Sigmoid colon (tissue), 7 donors: ENCODE data around the gene RSPH6A. TPM values are rescaled to one million over a fixed set of nuclear protein-coding genes. Genes with fewer than 3 reads are reported as not detected.

ENCODE experiments used
- DNase-seq: peaks from one replicate; pipeline ENCODE4 v3.0.0-alpha.2; 2019
- H3K27ac ChIP-seq, 4 donors: fragments of 200-600 bp; sonication (generic); one replicate each; pipeline ENCODE4 v1.5.1; 2016 to 2019; ENCODE audit warnings: mild to moderate bottlenecking in 1 of 4
- H3K27me3 ChIP-seq, 3 donors: fragments of 200-600 bp; sonication (generic); one replicate each; pipeline ENCODE4 v1.5.1; 2019; ENCODE audit warnings: mild to moderate bottlenecking in 1 of 3
- H3K36me3 ChIP-seq, 4 donors: fragments of 200-600 bp; sonication (generic); one replicate each; pipeline ENCODE4 v1.5.1; 2016 to 2019
- H3K4me1 ChIP-seq, 4 donors: fragments of 200-600 bp; sonication (generic); one replicate each; pipeline ENCODE4 v1.5.1; 2017 to 2019
- H3K4me3 ChIP-seq, 4 donors: fragments of 200-600 bp; sonication (generic); one replicate each; pipeline ENCODE4 v1.5.1; 2017 to 2019; ENCODE audit warnings: mild to moderate bottlenecking in 2 of 4, moderate library complexity in 1 of 4
- H3K9me3 ChIP-seq, 4 donors: fragments of 200-600 bp in 3 of 4; sonication (generic) in 3 of 4; one replicate each; pipeline versions ENCODE4 v1.5.1 to v1.6.1; 2013 to 2019
- CTCF ChIP-seq, 4 experiments: fragments of 450-650 bp in 3 of 4; fragments of 200-600 bp in 1 of 4; IDR thresholded peaks; one replicate each; pipeline ENCODE4 v1.5.1; 2016 to 2019; ENCODE audit warnings: antibody characterized with exemption in 4 of 4, mild to moderate bottlenecking in 3 of 4, moderate library complexity in 2 of 4
- EP300 ChIP-seq, 4 donors: sonication (generic); formaldehyde crosslinking; IDR thresholded peaks; one replicate each; pipeline ENCODE4 v1.6.1; 2017; ENCODE audit warnings: antibody characterized with exemption in 4 of 4
- POLR2A ChIP-seq, 2 donors: fragments of 450-650 bp; IDR thresholded peaks; one replicate each; pipeline ENCODE4 v1.6.1; 2016; ENCODE audit warnings: antibody characterized with exemption in 2 of 2, mild to moderate bottlenecking in 2 of 2, moderate library complexity in 2 of 2
- POLR2AphosphoS5 ChIP-seq, 4 donors: sonication (generic); formaldehyde crosslinking; IDR thresholded peaks; one replicate each; pipeline ENCODE4 v1.6.1; 2017; ENCODE audit warnings: antibody characterized with exemption in 4 of 4
- WGBS, 2 donors: extraction: QIAGEN DNeasy Blood & Tissue Kit; methylation state at CpG; one replicate each; pipeline ENCODE4 v1.1.7; 2013; 5-methylcytosine and 5-hydroxymethylcytosine counted together
- intact Hi-C: fragments of 100-400 bp; cut with DNase I; formaldehyde crosslinking; loops from one replicate; pipeline ENCODE4 v1.15.1; 2023
- polyA plus RNA-seq, 3 donors: library from polyadenylated mRNA; stranded (reverse); fragments of 200-250 nt; gene quantifications; one replicate each; pipeline ENCODE4 v1.2.3, GENCODE V29; 2013
- total RNA-seq, 4 donors: library from RNA; depleted of rRNA; stranded (reverse); fragments of >200 nt; gene quantifications; one replicate each; pipeline ENCODE4 v1.1.0, GENCODE V29; 2016
- donor health status: healthy with polysubstance abuse.
- donor health status: Bipolar disorder and iron deficiency.
- donor health status: healthy.

RSPH6A gene
- total and polyA plus RNA-seq, 7 donors, result 0.12 TPM; not detected in 6

- H3K27ac ChIP-seq, result no peak overlapping the region
- H3K4me3 ChIP-seq, result no peak overlapping the region
- H3K36me3 ChIP-seq, result peaks cover 57 to 100% (median 85%) of the 10 kb centered on the region in 4 donors
- H3K27me3 ChIP-seq, result no peaks in the 10 kb centered on the region
- no peak for DNase-seq
- no peaks in the 10 kb centered on the region for H3K9me3 ChIP-seq
- intact Hi-C loops, result no loop called here
- WGBS, 2 donors, result 78 to 92% methylated on average over 7 of the region's 7 CpGs
- TF ChIP-seq POLR2A (IDR thresholded peaks at IDR 0.05), result no peak
- no peak for TF ChIP-seq POLR2AphosphoS5 (IDR thresholded peaks at IDR 0.05)
- TF ChIP-seq EP300 (IDR thresholded peaks at IDR 0.05), result no peak
- TF ChIP-seq CTCF (IDR thresholded peaks at IDR 0.05), result no peak
- H3K4me1 ChIP-seq, result no peaks in the 10 kb centered on the region
Observed at GRCh38 chr19:45834970-45835369, 19.9 kb upstream of the RSPH6A start.

- no peaks in the 10 kb centered on the region for H3K27me3 ChIP-seq
- H3K27ac ChIP-seq, result no peak overlapping the region
- H3K4me3 ChIP-seq, result no peak overlapping the region
- TF ChIP-seq EP300 (IDR thresholded peaks at IDR 0.05) (no peak), POLR2AphosphoS5 (IDR thresholded peaks at IDR 0.05) (no peak), CTCF (IDR thresholded peaks at IDR 0.05) (no peak), POLR2A (IDR thresholded peaks at IDR 0.05) (no peak)
- no peak for DNase-seq
- peaks cover 0 to 6% (median 0%) of the 10 kb centered on the region in 4 donors for H3K4me1 ChIP-seq
- H3K36me3 ChIP-seq, result peaks cover 58 to 100% (median 84%) of the 10 kb centered on the region in 4 donors
- WGBS, 2 donors, result 95 to 96% methylated on average over 16 of the region's 16 CpGs
- intact Hi-C loops, result no loop called here
- no peaks in the 10 kb centered on the region for H3K9me3 ChIP-seq
Observed at GRCh38 chr19:45828945-45829344, 13.8 kb upstream of the RSPH6A start.

GRCh38 chr19:45828523-45828922, 13.4 kb upstream of the RSPH6A start:
- no peak for DNase-seq
- TF ChIP-seq POLR2A (IDR thresholded peaks at IDR 0.05) (no peak), CTCF (IDR thresholded peaks at IDR 0.05) (no peak), POLR2AphosphoS5 (IDR thresholded peaks at IDR 0.05) (no peak), EP300 (IDR thresholded peaks at IDR 0.05) (no peak)
- intact Hi-C loops, result no loop called here
- Histone ChIP-seq H3K4me1 (peaks cover 0 to 8% (median 0%) of the 10 kb centered on the region in 4 donors), H3K9me3 (no peaks in the 10 kb centered on the region), H3K4me3 (no peak overlapping the region), H3K27ac (no peak overlapping the region), H3K27me3 (no peaks in the 10 kb centered on the region), H3K36me3 (peaks cover 56 to 100% (median 81%) of the 10 kb centered on the region in 4 donors)
- 91 to 94% methylated on average over 9 of the region's 9 CpGs for WGBS, 2 donors

GRCh38 chr19:45827459-45828093, 12.5 kb upstream of the RSPH6A start:
- WGBS, 2 donors, result 95 to 96% methylated on average over 16 of the region's 16 CpGs
- H3K27ac ChIP-seq, result no peak overlapping the region
- intact Hi-C loops, result no loop called here
- H3K4me1 ChIP-seq, result peaks cover 0 to 8% (median 0%) of the 10 kb centered on the region in 4 donors
- H3K4me3 ChIP-seq, result no peak overlapping the region
- no peaks in the 10 kb centered on the region for H3K27me3 ChIP-seq
- peaks cover 49 to 100% (median 83%) of the 10 kb centered on the region in 4 donors for H3K36me3 ChIP-seq
- DNase-seq, result no peak
- no peak for TF ChIP-seq POLR2AphosphoS5 (IDR thresholded peaks at IDR 0.05)
- TF ChIP-seq CTCF (IDR thresholded peaks at IDR 0.05), result no peak
- no peak for TF ChIP-seq POLR2A (IDR thresholded peaks at IDR 0.05)
- TF ChIP-seq EP300 (IDR thresholded peaks at IDR 0.05), result no peak
- no peaks in the 10 kb centered on the region for H3K9me3 ChIP-seq

- peaks cover 49 to 97% (median 79%) of the 10 kb centered on the region in 4 donors for H3K36me3 ChIP-seq
- H3K9me3 ChIP-seq, result no peaks in the 10 kb centered on the region
- H3K4me1 ChIP-seq, result peaks cover 0 to 8% (median 0%) of the 10 kb centered on the region in 4 donors
- no peak for TF ChIP-seq CTCF (IDR thresholded peaks at IDR 0.05)
- TF ChIP-seq POLR2A (IDR thresholded peaks at IDR 0.05), result no peak
- TF ChIP-seq POLR2AphosphoS5 (IDR thresholded peaks at IDR 0.05), result no peak
- no peak for TF ChIP-seq EP300 (IDR thresholded peaks at IDR 0.05)
- 88 to 91% methylated on average over 11 of the region's 11 CpGs for WGBS, 2 donors
- H3K4me3 ChIP-seq, result no peak overlapping the region
- no peak for DNase-seq
- no peak overlapping the region for H3K27ac ChIP-seq
- intact Hi-C loops, result no loop called here
- H3K27me3 ChIP-seq, result no peaks in the 10 kb centered on the region
Observed at GRCh38 chr19:45826934-45827333, 11.8 kb upstream of the RSPH6A start.
